ENCODE measurements around the gene GRIA4. TPM values are rescaled to one million over a fixed set of nuclear protein-coding genes. Genes with fewer than 3 reads are reported as not detected.

GRIA4 gene
- total RNA-seq, 2 experiments from 2014 or later = not detected

- DNase-seq = no peak
- no peak for ATAC-seq
These were observed 3.3 kb downstream of the GRIA4 start for GRCh38 chr11:105613183-105613582.

GRCh38 chr11:105618343-105618955, 8.6 kb downstream of the GRIA4 start:
- no peak for ATAC-seq
- CTCF ChIA-PET = interaction anchor here (0.8 kb wide), 1 partner anchor 191 kb away, joined by 3 read pairs; no protein-coding TSS in a partner anchor
- intact Hi-C loops (cut with micrococcal nuclease) = no loop called here
- no peaks in the 10 kb centered on the region for H3K27me3 Mint-ChIP-seq
- H3K36me3 Mint-ChIP-seq (ENCODE audit: low read depth) = no peaks in the 10 kb centered on the region
- no peak for TF ChIP-seq CTCF (IDR thresholded peaks at IDR 0.05)
- no peak for DNase-seq
- no peaks in the 10 kb centered on the region for H3K4me1 Mint-ChIP-seq (ENCODE audit: low read depth)
- H3K27ac Mint-ChIP-seq = no peak overlapping the region
- H3K4me3 Mint-ChIP-seq = no peak overlapping the region
- H3K9me3 Mint-ChIP-seq = no peaks in the 10 kb centered on the region
- POLR2A ChIA-PET = no interaction called here

More at GRCh38 chr11:105613183-105613582, 3.3 kb downstream of the GRIA4 start:
- Mint-ChIP-seq H3K9me3 (no peaks in the 10 kb centered on the region), H3K4me1 (ENCODE audit: low read depth) (peaks cover 8% of the 10 kb centered on the region), H3K27ac (no peak overlapping the region), H3K27me3 (peaks cover 34% of the 10 kb centered on the region), H3K4me3 (no peak overlapping the region), H3K36me3 (ENCODE audit: low read depth) (no peaks in the 10 kb centered on the region)
- ChIA-PET POLR2A (no interaction called here), CTCF (no interaction called here)
- no peak for TF ChIP-seq CTCF (IDR thresholded peaks at IDR 0.05)
- intact Hi-C loops (cut with micrococcal nuclease) = no loop called here

GRCh38 chr11:105619556-105619955, 9.7 kb downstream of the GRIA4 start:
- no peak overlapping the region for H3K4me3 Mint-ChIP-seq
- no peaks in the 10 kb centered on the region for H3K9me3 Mint-ChIP-seq
- TF ChIP-seq CTCF (IDR thresholded peaks at IDR 0.05) = no peak
- no peak for DNase-seq
- H3K27me3 Mint-ChIP-seq = no peaks in the 10 kb centered on the region
- H3K4me1 Mint-ChIP-seq (ENCODE audit: low read depth) = no peaks in the 10 kb centered on the region
- ChIA-PET CTCF (no interaction called here), POLR2A (no interaction called here)
- H3K36me3 Mint-ChIP-seq (ENCODE audit: low read depth) = no peaks in the 10 kb centered on the region
- intact Hi-C loops (cut with micrococcal nuclease) = no loop called here
- no peak overlapping the region for H3K27ac Mint-ChIP-seq
- no peak for ATAC-seq

- intact Hi-C loops (cut with micrococcal nuclease) = no loop called here
- ChIA-PET POLR2A (no interaction called here), CTCF (no interaction called here)
- Mint-ChIP-seq H3K4me1 (ENCODE audit: low read depth) (no peaks in the 10 kb centered on the region), H3K4me3 (no peak overlapping the region), H3K9me3 (no peaks in the 10 kb centered on the region), H3K36me3 (ENCODE audit: low read depth) (no peaks in the 10 kb centered on the region), H3K27ac (no peak overlapping the region), H3K27me3 (no peaks in the 10 kb centered on the region)
- no peak for DNase-seq
- TF ChIP-seq CTCF (IDR thresholded peaks at IDR 0.05) = no peak
- ATAC-seq = no peak
These were observed 12.1 kb downstream of the GRIA4 start for GRCh38 chr11:105622016-105622415.

GRCh38 chr11:105632316-105632715, 22.4 kb downstream of the GRIA4 start:
- intact Hi-C loops (cut with micrococcal nuclease) = no loop called here
- DNase-seq (no peak), ATAC-seq (no peak)
- POLR2A ChIA-PET = no interaction called here
- no peaks in the 10 kb centered on the region for H3K9me3 Mint-ChIP-seq
- CTCF ChIA-PET = no interaction called here
- H3K27me3 Mint-ChIP-seq = no peaks in the 10 kb centered on the region
- no peaks in the 10 kb centered on the region for H3K36me3 Mint-ChIP-seq (ENCODE audit: low read depth)
- H3K27ac Mint-ChIP-seq = no peak overlapping the region
- TF ChIP-seq CTCF (IDR thresholded peaks at IDR 0.05) = no peak
- no peaks in the 10 kb centered on the region for H3K4me1 Mint-ChIP-seq (ENCODE audit: low read depth)
- H3K4me3 Mint-ChIP-seq = no peak overlapping the region
